OCI-LY3 (cell line): Measurements from ENCODE around the gene C11orf54.

Experiments
- H2AFZ ChIP-seq: fragments of 200-600, 300-600 bp; shearing (Covaris generic); 2 replicates; pipeline ENCODE4 v1.6.0; 2014; ENCODE audit warnings: antibody characterized with exemption, low read depth, low read length
- H3K27ac ChIP-seq: fragments of 200-600, 300-600 bp; sonication (generic); 2 replicates; pipeline ENCODE4 v1.5.1; 2014; ENCODE audit warnings: mild to moderate bottlenecking, low read length, moderate library complexity, mixed read lengths
- H3K27me3 ChIP-seq: fragments of 200-600, 300-600 bp; sonication (generic); 2 replicates; pipeline ENCODE4 v1.6.1; 2014; ENCODE audit warnings: low read depth, low read length, mixed read lengths
- H3K36me3 ChIP-seq: fragments of 200-600, 300-600 bp; sonication (generic); replicated peaks from 2 replicates; pipeline ENCODE3; 2014; ENCODE audit warnings: low read depth, low read length, mixed read lengths
- H3K4me1 ChIP-seq: fragments of 300-600, 200-600 bp; sonication (generic); 2 replicates; pipeline ENCODE4 v1.6.1; 2014; ENCODE audit warnings: low read length, mixed read lengths
- H3K4me2 ChIP-seq: fragments of 200-600, 300-600 bp; sonication (generic); 2 replicates; pipeline ENCODE4 v1.6.1; 2014; ENCODE audit warnings: low read length, mixed read lengths
- H3K4me3 ChIP-seq: fragments of 300-600, 200-600 bp; sonication (generic); 2 replicates; pipeline ENCODE4 v1.5.1; 2014; ENCODE audit warnings: antibody characterized with exemption, mild to moderate bottlenecking, low read length, moderate library complexity
- H3K79me2 ChIP-seq: fragments of 300-600, 200-600 bp; shearing (Covaris generic); 2 replicates; pipeline ENCODE4 v1.6.1; 2014; ENCODE audit warnings: mild to moderate bottlenecking, low read length, mixed read lengths
- H3K9ac ChIP-seq: fragments of 300-600, 200-600 bp; shearing (Covaris generic); 2 replicates; pipeline ENCODE4 v1.6.0; 2014; ENCODE audit warnings: mild to moderate bottlenecking, low read length, moderate library complexity
- H3K9me3 ChIP-seq: fragments of 200-600, 300-600 bp; shearing (Covaris generic); 2 replicates; pipeline ENCODE4 v1.6.1; 2014; ENCODE audit warnings: low read length, mixed read lengths; ENCODE audit not compliant: insufficient read depth
- H4K20me1 ChIP-seq: fragments of 200-600, 300-600 bp; sonication (generic); 2 replicates; pipeline ENCODE4 v1.6.1; 2016; ENCODE audit warnings: low read length, mixed read lengths; ENCODE audit not compliant: insufficient read depth
- CTCF ChIP-seq: fragments of 200-600, 300-600 bp; sonication (generic); IDR thresholded peaks from 2 replicates; pipeline ENCODE4 v1.5.1; 2014; ENCODE audit warnings: antibody characterized with exemption, low read length, low read depth
- EZH2phosphoT487 ChIP-seq: fragments of 200-600 bp; shearing (Covaris generic); IDR thresholded peaks from 2 replicates; pipeline ENCODE4 v1.6.1; 2018; ENCODE audit warnings: antibody characterized with exemption, mixed run types, low read depth

The C11orf54 gene

GRCh38 chr11:93766504-93766903, 25.0 kb downstream of the C11orf54 start:
- peaks cover 7% of the 10 kb centered on the region; the same call in 1 of the 2 replicates for H3K9me3 ChIP-seq
- H3K4me3 ChIP-seq, result no peak overlapping the region
- H3K79me2 ChIP-seq, result no peaks in the 10 kb centered on the region
- no peaks in the 10 kb centered on the region for H3K27me3 ChIP-seq
- no peak overlapping the region for H3K4me2 ChIP-seq
- TF ChIP-seq CTCF (no peak), EZH2phosphoT487 (no peak)
- H3K9ac ChIP-seq, result no peak overlapping the region
- no peaks in the 10 kb centered on the region for H4K20me1 ChIP-seq
- no peak overlapping the region for H2AFZ ChIP-seq
- peaks cover 11% of the 10 kb centered on the region for H3K36me3 ChIP-seq
- no peak overlapping the region for H3K27ac ChIP-seq
- no peaks in the 10 kb centered on the region for H3K4me1 ChIP-seq

- TF ChIP-seq CTCF (no peak), EZH2phosphoT487 (no peak)
- Histone ChIP-seq H3K4me2 (no peak overlapping the region), H3K4me3 (no peak overlapping the region), H3K27me3 (no peaks in the 10 kb centered on the region), H3K36me3 (peaks cover 13% of the 10 kb centered on the region), H3K9me3 (peaks cover 7% of the 10 kb centered on the region; the same call in 1 of the 2 replicates), H3K27ac (no peak overlapping the region), H3K4me1 (no peaks in the 10 kb centered on the region), H3K79me2 (no peaks in the 10 kb centered on the region), H2AFZ (no peak overlapping the region), H3K9ac (no peak overlapping the region), H4K20me1 (no peaks in the 10 kb centered on the region)
These were observed 25.5 kb downstream of the C11orf54 start for GRCh38 chr11:93767018-93767417.

- H3K79me2 ChIP-seq, result no peaks in the 10 kb centered on the region
- no peaks in the 10 kb centered on the region for H4K20me1 ChIP-seq
- peaks cover 7% of the 10 kb centered on the region; the same call in 1 of the 2 replicates for H3K9me3 ChIP-seq
- H3K4me3 ChIP-seq, result no peak overlapping the region
- no peaks in the 10 kb centered on the region for H3K27me3 ChIP-seq
- no peak overlapping the region for H3K27ac ChIP-seq
- H3K36me3 ChIP-seq, result peaks cover 18% of the 10 kb centered on the region
- H3K9ac ChIP-seq, result no peak overlapping the region
- no peak overlapping the region for H3K4me2 ChIP-seq
- no peak overlapping the region for H2AFZ ChIP-seq
- H3K4me1 ChIP-seq, result no peaks in the 10 kb centered on the region
- TF ChIP-seq CTCF, result no peak
- TF ChIP-seq EZH2phosphoT487, result no peak
These were observed 28.7 kb downstream of the C11orf54 start for GRCh38 chr11:93770160-93770559.

DNA sequence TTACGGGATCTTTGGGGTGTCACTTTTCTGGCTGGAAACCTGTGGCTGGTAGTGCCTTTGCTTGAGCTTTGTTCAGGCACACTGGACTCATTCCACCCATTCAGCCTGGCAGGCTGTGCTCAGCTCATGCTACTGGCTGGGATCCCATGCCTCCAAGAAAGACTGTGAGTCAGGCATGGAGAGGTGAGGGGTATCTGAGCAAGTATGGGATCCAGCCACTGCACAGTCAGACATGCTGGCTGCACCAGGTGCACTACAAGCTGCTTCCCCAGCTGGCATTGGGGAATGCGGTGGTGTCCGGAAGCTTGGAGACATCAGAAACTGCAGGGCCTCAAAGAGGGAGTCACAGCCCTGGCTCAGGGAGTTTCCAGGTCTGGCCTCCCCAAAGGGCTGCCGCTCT, 30.7 kb downstream of the C11orf54 start:
- H2AFZ ChIP-seq, result no peak overlapping the region
- H3K4me1 ChIP-seq, result no peaks in the 10 kb centered on the region

More for the DNA sequence above, 30.7 kb downstream of the C11orf54 start:
- TF ChIP-seq CTCF (no peak), EZH2phosphoT487 (no peak)
- H3K27me3 ChIP-seq, result no peaks in the 10 kb centered on the region
- no peaks in the 10 kb centered on the region for H3K79me2 ChIP-seq
- no peak overlapping the region for H3K4me3 ChIP-seq
- H3K9me3 ChIP-seq, result peaks cover under 1% of the 10 kb centered on the region; the same call in 1 of the 2 replicates
- no peak overlapping the region for H3K4me2 ChIP-seq
- no peaks in the 10 kb centered on the region for H4K20me1 ChIP-seq
- H3K9ac ChIP-seq, result no peak overlapping the region
- no peak overlapping the region for H3K27ac ChIP-seq
- H3K36me3 ChIP-seq, result peaks cover 9% of the 10 kb centered on the region
